Urinary bladder (tissue), 4 donors: ENCODE results near the gene SLC35E2B. TPM values are rescaled to one million over a fixed set of nuclear protein-coding genes. Genes with fewer than 3 reads are reported as not detected.
"Not testable (repeated sequence)": the region's sequence is repeated elsewhere in the genome, so short reads cannot be mapped to it uniquely, and the experiment has no call there.

Experiments used
- DNase-seq: peaks from one replicate; pipeline ENCODE4 v3.0.0-alpha.2; 2015; ENCODE audit errors: extremely low spot score
- H3K27ac ChIP-seq: one replicate; pipeline ENCODE4 v1.5.1; 2013; ENCODE audit warnings: low read depth, mild to moderate bottlenecking, moderate library complexity
- H3K36me3 ChIP-seq: one replicate; pipeline ENCODE4 v1.6.1; 2013; ENCODE audit warnings: mild to moderate bottlenecking, moderate library complexity; ENCODE audit not compliant: insufficient read depth
- H3K4me1 ChIP-seq: one replicate; pipeline ENCODE4 v1.6.1; 2013; ENCODE audit warnings: mild to moderate bottlenecking, moderate library complexity; ENCODE audit not compliant: insufficient read depth
- H3K4me3 ChIP-seq: one replicate; pipeline ENCODE4 v1.5.1; 2013; ENCODE audit warnings: low read depth, low read length
- WGBS: extraction: QIAGEN DNeasy Blood & Tissue Kit; methylation state at CpG from one replicate; pipeline ENCODE4 v1.1.7; 2013; 5-methylcytosine and 5-hydroxymethylcytosine counted together
- polyA plus RNA-seq: library from polyadenylated mRNA; stranded (reverse); fragments of 200-250 nt; gene quantifications from one replicate; pipeline ENCODE4 v1.2.3, GENCODE V29; 2013
- total RNA-seq: library from RNA; depleted of rRNA; stranded (reverse); fragments of >200 nt; gene quantifications from one replicate; pipeline ENCODE4 v1.2.3, GENCODE V29; 2014
- donor health status: healthy with polysubstance abuse.
- donor health status: healthy.

SLC35E2B gene
- total and polyA plus RNA-seq, 2 donors, result 29.9 to 34.5 TPM

DNA sequence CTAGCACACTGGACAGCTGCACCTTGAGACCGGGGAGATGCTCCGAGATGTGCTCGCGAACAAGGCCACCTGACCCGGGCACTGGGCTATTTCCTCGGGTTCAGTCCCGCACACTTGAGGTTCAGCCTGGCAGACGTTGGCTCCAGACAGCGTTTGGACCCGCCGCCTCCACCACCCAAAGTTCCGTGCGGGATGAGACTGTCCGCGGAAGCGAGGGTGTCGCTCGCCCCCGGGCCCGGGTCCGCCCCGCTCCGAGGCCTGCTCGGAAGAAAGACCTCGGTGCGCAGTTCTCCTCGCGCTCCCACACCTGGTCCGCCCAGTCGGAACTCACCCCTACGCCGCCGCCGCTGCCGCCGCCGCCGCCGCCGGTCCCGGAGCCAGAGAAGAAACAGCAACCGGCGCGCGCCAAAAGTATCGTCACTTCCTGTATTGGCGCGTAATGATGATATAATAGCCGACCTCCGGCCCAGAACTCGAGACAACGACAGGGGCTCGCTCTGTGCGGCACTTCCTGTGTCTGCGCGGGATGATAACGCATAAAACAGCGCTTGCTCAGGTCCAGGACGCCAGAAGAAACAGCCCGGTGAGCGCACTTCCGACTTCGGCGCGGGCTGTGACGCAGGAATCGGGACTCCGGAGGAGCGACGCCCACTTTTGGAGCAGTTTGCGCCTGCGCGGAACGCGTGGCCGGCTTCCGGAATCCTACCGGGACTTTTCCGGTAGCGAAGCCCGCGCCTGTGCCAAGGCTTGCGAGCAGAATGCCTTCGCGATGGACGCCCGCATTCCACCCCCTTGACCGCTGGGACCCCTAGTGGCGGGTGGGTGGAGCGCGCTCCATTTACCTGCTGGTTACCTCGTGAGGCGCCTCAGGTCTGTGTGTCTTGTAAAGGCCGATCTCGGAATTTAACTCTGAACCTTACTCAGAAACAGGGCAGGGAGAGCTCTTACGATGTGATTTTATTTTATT lies 33.7 kb downstream of the SLC35E2B start, which contains the start of gene CDK11B:
Gene CDK11B (minus strand): TSS at position 422 of the 967 bp plus-strand sequence. CDS start 1,519 bp downstream, outside the sequence.
- WGBS, result under 1% methylated on average over 67 of the region's 96 CpGs
- not testable (repeated sequence) for H3K36me3 ChIP-seq, H3K4me1 ChIP-seq
- peak; percentile 86 for DNase-seq
- peak within 1 kb of the TSS; percentile 92 for H3K27ac ChIP-seq
- peak within 1 kb of the TSS; percentile 37 for H3K4me3 ChIP-seq

- not testable (repeated sequence) for DNase-seq, H3K36me3 ChIP-seq
- 90% methylated on average over 11 of the region's 11 CpGs for WGBS
Observed at GRCh38 chr1:1648265-1648664, 44.3 kb downstream of the SLC35E2B start.

GRCh38 chr1:1647567-1648241 lies 44.9 kb downstream of the SLC35E2B start:
- DNase-seq, result not testable (repeated sequence)

More at GRCh38 chr1:1648265-1648664, 44.3 kb downstream of the SLC35E2B start:
- not testable (repeated sequence) for H3K27ac ChIP-seq, H3K4me3 ChIP-seq, H3K4me1 ChIP-seq

DNA sequence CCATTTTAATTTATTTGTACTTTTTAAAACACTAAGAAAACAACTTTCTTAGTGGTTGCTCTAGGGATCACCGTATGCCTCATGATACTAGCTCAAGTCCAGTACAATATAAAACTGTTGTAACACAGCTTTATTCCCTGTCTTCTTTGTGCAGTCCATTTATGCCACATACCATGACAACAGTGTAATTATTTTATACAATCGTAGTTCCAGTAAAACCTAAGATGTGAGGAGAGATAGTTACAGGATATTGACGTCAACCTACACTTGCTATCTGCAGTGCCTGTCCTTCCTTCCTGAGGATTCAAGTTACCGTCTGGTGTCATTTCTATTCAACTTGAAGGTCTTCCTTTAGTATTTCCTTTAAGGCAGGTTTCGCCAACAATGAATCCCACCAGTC lies 46.3 kb downstream of the SLC35E2B start:
- H3K4me1 ChIP-seq, H3K4me3 ChIP-seq, H3K36me3 ChIP-seq, DNase-seq, H3K27ac ChIP-seq: not testable (repeated sequence)
- WGBS, result 87% methylated on average over 5 of the region's 5 CpGs

More at GRCh38 chr1:1647567-1648241, 44.9 kb downstream of the SLC35E2B start:
- 90% methylated on average over 17 of the region's 17 CpGs for WGBS
- H3K36me3 ChIP-seq, H3K27ac ChIP-seq, H3K4me3 ChIP-seq, H3K4me1 ChIP-seq: not testable (repeated sequence)

DNA sequence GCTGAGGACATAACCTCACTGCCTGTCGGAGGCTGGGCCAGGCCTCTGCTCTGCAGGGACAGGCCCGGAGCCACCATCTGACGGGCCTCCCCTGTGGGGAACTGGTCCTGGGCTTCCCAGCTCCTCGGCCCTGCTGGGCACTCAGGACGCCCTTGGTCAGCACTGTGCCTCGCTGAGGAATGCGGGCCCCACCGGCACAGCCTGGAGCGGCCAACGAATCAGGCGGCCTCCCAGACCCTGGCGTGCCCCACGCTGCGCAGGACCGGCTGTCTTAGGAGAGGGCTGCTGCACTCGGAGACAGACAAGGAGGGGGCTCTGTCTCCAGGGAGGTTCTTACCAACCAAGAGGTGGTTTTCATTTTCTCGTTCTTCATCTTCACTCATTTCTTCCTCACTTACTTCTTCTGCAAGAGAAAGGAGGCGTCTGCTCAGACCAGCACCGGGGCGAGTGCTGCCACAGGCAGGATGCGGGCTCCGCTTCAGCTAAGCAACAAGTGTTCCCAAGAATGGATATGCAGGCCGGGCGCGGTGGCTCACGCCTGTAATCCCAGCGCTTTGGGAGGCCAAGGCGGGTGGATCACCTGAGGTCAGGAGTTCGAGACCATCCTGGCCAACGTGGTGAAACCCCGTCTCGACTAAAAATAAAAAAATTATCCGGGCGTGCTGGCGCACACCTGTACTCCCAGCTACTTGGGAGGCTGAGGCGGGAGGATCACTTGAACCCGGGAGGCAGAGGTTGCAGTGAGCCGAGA lies 51.7 kb downstream of the SLC35E2B start:
- not testable (repeated sequence) for DNase-seq, H3K4me1 ChIP-seq, H3K4me3 ChIP-seq, H3K36me3 ChIP-seq, H3K27ac ChIP-seq
- 94% methylated on average over 30 of the region's 38 CpGs for WGBS

DNA sequence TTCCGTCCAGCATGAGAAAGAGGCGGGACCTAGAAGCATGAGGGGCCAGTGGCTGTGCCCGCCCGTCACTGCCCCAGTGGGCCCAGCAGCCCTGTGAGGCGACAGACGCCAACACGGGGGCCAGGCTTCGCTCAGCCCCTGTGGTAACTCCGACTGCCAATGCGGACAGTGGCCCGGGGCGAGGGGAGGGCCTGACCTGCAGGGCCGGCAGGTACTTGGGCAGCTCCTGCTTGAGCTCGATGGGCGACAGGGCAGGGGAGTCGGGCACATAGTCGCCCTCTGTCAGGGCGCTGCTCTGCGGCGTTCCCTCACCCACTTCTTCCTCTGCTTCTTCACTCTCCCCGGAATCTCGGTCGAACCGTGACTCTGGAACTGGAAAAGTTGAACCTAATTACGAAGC lies 52.5 kb downstream of the SLC35E2B start:
- 95% methylated on average over 21 of the region's 25 CpGs for WGBS
- not testable (repeated sequence) for H3K4me1 ChIP-seq, DNase-seq, H3K4me3 ChIP-seq, H3K27ac ChIP-seq, H3K36me3 ChIP-seq

DNA sequence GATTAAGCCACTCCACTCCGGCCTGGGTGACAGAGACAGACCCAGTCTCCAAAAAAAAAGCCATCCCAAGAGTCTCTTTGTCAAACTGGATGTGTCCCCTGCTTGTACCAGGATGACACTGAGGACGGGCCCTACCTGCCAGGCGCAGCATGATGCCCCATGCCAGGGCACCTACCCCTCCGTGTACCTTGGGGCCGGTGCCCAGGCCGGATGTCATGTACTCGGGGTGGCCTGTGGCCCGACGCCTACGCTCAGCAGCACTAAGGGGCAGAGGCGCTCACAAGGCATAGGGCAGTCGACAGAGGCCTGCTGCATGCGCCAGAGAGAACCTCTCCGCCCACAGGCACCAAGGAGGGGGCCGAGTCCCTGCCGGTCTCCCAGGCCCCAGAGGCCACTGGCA lies 53.2 kb downstream of the SLC35E2B start:
- not testable (repeated sequence) for H3K36me3 ChIP-seq, DNase-seq, H3K4me3 ChIP-seq, H3K27ac ChIP-seq, H3K4me1 ChIP-seq
- 94% methylated on average over 15 of the region's 16 CpGs for WGBS

- not testable (repeated sequence) for H3K36me3 ChIP-seq, DNase-seq
- 97% methylated on average over 9 of the region's 13 CpGs for WGBS
Observed at GRCh38 chr1:1638528-1638927, 54.1 kb downstream of the SLC35E2B start.

DNA sequence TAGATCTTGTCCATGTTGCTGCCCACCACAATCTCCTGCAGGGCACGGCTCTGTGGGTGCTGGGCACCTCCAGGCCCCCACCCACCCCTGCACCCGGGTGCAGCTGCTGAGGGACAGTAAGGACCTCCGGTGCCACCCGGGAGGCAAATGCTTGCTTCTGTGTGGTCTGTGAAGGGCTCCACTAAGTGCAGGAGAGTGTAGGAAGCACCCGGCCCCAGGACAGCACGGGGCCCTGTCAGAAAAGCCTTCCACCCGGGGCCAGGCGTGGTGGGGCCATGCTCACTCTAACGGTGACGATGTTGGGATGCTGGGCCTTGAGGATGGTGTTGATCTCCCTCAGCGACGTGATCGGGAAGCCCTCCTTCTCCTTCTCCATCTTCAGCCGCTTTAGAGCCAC lies 55.1 kb downstream of the SLC35E2B start:
- not testable (repeated sequence) for H3K4me3 ChIP-seq, H3K4me1 ChIP-seq, DNase-seq, H3K27ac ChIP-seq, H3K36me3 ChIP-seq
- WGBS, result 88% methylated on average over 14 of the region's 14 CpGs

More at GRCh38 chr1:1638528-1638927, 54.1 kb downstream of the SLC35E2B start:
- not testable (repeated sequence) for H3K4me1 ChIP-seq, H3K4me3 ChIP-seq, H3K27ac ChIP-seq

DNA sequence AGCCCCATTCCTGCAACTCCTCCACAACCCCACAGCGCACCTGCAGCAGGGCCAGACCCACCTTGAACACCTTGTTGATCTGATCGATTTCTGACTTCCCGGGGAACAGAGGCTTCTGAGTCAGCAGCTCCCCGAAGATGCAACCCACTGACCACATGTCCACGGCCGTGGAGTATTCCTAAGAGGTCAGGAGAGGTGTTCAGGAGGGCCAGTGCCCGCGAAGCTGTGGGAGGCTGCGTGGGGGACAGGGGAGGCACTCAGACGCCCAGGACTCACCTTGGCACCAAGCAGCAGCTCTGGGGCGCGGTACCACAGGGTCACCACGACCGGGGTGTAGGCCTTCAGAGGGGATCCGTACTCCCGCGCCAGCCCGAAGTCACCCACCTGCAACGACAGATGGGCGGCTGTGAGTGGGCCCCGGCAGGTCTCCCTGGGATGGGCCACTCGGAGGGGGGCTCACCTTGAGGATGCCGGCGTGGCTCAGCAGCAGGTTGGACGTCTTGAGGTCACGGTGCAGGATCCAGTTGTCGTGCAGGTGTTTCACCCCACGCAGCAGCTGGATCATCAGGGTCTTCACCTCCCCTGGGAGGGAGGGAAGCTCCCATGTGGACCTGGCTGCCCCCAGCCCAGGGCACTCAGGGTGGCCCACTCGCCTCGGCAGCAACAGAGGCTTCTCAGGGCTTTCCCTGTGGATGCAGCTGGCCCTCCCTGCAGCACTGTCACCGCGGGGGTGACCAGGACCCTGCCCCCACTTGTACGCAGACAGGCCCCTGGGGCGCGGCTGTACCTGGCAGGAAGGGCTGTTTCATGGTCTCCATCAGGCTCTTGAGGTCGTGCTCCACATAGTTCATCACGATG lies 55.7 kb downstream of the SLC35E2B start:
- DNase-seq, H3K4me1 ChIP-seq, H3K4me3 ChIP-seq, H3K36me3 ChIP-seq, H3K27ac ChIP-seq: not testable (repeated sequence)
- WGBS, result 91% methylated on average over 37 of the region's 37 CpGs

DNA sequence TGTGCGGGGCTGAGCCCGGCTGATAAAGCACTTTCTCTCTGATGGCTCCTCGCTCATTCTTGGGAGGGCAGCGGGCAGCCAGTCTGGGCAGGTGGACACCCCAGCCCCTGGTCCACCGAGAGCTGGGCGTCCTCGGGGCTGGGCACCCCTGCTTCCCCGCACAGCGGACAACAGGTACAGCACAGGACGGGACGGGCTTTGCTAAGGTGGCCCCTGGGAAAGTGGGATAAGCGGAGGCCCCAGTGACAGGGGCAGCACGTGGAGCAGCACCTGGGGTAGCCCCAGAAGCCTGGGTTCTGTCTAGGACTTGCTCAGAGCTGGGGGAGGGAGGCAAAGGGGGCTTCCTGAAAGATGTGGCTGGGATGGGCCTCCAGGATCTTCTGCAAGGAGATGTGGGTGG lies 58.0 kb downstream of the SLC35E2B start:
- H3K36me3 ChIP-seq, H3K4me1 ChIP-seq, H3K4me3 ChIP-seq, DNase-seq, H3K27ac ChIP-seq: not testable (repeated sequence)
- WGBS, result 93% methylated on average over 9 of the region's 13 CpGs

- WGBS, result no CpG with 5 or more reads among the region's 35 CpGs
- H3K36me3 ChIP-seq, DNase-seq, H3K27ac ChIP-seq, H3K4me1 ChIP-seq, H3K4me3 ChIP-seq: not testable (repeated sequence)
Observed at GRCh38 chr1:1633409-1633808, 59.2 kb downstream of the SLC35E2B start.
